GM21529 (cell line): ENCODE data around the gene CES1.
"Not testable (repeated sequence)": the region's sequence is repeated elsewhere in the genome, so short reads cannot be mapped to it uniquely, and the experiment has no call there.

ENCODE experiments used
- ATAC-seq: cut with Tn5 transposase; IDR thresholded peaks from one replicate; pipeline ENCODE4 v1.9.1; 2021; ENCODE audit not compliant: unreplicated experiment

The CES1 gene

DNA sequence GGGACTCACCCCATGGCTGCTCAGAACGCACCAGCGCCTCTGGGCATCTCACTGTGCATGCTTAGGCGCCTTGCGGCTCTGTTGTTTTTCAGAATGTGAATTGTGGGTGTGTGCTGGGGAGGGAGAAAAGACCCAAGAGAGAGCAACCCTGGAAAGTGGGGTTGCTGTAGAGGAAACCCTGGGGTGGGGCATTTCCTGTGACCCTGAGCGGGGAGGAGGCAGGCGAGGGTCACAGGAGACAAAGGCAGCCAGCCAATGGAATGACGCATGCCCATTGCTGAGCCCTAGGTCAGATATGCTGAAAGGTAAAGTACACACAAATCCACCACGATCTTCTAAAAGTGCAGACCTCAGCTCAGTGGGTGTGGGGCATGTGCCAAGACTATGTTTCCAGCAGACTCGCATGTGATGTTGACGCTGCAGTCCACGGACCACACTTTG is 39.9 kb downstream of the CES1 start:
- ATAC-seq = not testable (repeated sequence)

DNA sequence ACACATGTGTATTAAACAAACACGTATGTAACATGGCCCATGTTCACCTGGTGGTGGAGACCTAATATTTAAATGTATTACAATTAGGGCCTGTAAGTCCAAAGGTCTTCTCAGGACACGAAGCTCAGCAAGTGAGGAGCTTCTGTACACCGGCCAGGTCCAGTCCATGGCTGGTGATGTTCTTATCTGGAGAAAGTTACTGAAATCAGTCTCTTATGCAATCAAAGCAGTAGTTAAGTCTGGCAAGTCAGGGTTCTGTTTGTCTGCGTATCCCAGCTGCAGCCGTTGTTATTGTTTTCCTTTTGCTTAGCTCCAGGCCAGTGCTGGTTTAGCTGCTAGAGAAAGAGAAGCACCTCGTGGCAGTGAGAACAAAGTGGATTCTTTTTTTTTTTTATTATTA is 41.4 kb downstream of the CES1 start:
- ATAC-seq = not testable (repeated sequence)

DNA sequence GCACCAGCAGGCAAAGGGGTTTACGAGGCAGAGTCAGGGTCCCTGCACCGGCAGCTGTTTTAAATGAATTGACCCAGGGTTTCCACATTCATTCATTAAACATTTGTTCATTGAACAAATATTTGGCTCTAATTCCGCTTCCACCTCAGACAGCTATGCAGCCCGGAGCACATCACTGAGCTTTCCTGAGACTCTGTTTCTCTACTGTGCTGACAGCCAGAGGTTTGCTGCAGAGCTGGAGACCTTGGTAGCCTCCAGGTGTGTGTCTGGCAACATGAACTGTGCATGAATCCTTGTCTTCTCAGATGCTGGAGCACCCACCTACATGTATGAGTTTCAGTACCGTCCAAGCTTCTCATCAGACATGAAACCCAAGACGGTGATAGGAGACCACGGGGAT is 42.7 kb downstream of the CES1 start:
- not testable (repeated sequence) for ATAC-seq

DNA sequence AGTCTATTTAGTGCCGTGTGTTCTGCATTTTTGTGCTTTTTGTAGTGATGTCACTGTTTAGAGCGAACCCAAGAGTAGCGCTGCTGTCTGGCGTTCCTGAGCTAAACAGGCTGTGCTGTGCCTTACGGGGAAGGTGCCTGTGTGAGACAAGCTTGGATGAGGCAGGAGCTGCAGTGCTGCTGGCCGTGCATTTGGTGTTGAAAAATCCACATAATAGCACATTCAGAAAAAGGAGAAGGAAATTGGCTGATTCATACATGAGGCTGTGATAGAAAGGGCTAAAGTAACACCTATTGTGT is 50.2 kb downstream of the CES1 start:
- not testable (repeated sequence) for ATAC-seq

DNA sequence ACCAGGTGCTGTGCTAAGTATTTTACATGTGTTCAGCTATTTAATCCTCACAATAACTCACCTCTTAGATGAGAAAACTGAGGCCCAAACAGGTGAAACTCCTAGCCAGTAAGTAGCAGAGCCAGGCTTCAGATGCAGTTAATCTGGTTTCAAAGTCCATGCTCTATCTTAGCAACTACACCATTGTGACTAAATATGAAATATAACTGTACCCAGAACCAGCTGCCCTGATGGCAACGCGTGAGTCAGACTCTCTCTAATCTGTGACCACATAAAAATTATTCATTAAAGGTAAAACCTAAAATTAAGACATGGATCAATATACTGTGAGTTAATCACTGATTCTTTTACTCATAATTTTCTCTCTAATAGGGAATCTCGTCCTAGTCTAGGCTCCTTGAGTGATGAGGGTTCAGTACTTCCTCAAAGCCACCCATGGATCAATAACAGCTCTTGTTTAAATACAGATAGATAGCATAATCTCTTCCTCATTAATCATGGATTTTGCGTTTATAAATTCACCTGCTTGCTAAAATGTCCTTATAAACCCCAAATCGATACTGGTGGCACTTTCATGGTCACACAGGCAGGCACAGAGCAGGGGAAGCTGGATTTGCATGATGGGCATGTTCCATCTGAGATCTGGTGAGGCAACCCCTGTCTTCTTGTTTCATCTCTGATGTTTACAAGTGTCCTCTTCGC is 50.7 kb downstream of the CES1 start:
- ATAC-seq = not testable (repeated sequence)

DNA sequence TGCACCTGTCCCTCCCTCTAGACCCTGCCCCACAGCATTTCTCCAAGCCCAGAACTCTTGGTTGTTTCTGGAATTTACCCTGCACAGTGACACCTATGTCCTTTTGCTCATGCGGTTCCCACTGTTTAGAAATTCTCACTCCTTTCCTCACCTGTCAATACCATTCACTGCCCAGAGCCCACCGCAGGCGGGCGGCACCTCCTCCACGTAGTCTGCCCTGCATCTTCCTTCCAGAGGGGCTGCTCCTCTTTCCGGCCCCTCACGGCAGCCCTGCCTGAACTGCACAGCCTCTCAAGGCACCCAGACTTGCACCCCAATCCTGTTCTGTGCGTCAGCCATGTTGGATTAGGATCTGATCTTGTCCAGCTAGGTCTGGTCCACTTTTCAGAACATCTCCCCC is 51.4 kb downstream of the CES1 start:
- not testable (repeated sequence) for ATAC-seq

DNA sequence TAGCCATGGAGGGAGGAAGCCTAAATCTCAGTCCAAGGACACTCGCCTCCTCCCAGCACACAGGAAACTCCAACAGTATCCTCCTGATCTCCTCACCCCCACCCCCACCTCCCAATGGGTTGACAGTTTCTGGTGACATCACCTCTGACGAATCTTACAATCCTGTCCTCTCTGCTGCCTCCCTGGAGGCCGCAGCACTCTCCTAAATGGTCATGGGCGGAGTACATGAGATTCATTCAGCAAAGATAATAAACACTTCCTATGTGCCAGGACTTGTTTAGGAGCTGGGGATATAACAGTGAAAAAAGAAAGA is 52.8 kb downstream of the CES1 start:
- ATAC-seq = not testable (repeated sequence)

DNA sequence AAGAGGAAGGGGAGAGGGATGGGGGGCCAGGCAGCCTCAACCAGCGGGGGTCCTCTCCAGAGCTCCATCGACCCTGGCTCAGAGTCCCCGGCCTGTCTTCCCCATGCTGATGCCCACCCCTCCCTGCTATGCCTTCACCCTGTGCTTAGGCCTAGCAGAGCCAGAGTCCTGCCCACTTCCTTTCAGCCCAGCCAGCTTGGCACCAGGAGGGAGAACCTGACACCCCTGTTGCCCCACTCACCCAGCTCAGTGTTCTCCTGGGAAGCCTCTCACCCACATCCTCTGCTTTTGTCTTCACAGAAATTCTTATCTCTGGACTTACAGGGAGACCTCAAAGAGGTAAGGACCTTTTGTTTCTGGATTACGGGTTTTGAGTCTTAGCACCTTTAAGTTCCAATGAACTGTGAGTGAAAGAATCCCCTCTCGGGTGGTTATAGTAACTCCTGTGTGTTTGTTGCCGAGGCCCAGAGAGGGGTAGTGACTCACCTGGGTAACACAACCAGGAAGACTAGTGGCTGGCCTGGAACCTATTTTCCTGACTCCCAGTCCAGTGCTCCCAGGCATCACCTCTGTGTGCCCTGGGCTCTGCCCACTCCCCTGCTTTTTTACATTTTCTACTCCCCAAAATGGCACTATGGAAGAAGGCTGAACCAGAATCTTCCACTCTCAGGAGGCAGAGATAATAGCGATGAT is 53.3 kb downstream of the CES1 start:
- no peak for ATAC-seq

DNA sequence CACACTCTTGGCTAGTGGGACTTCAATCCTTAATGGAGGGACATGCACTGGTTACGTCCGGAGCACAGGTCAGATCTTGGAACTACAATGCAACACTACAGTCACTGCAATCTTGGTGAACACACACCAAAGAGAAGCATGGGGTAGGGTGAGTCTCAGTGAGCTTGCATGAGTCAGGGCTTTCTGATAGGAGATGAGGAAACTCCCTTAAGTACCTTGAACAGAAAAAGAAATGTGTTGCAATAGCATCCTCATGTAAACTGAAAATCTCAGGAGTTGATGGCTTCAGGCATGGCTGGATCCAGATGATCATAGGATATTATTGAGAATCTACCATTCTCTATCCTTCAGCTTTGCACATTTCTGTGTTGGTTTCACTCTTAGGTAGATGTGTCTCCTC is 54.1 kb downstream of the CES1 start:
- ATAC-seq = no peak

DNA sequence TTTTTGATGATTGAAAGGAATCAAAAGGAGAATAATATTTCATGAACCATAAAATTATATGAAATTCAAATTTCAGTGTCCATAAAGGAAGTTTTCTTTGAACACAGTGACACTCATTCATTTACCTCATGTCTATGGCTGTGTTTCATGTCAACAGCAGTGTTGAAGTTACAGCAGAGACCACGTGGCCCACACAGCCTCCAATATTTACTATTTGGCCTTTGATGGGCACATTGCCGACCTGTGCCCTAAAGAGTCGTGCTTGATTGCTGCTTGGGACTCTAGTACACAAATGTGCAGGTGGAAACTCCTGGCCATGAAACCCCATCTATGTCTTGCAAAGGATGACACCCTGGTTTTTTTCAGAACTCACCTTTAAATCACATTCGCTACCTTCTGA is 57.0 kb downstream of the CES1 start:
- ATAC-seq = no peak

DNA sequence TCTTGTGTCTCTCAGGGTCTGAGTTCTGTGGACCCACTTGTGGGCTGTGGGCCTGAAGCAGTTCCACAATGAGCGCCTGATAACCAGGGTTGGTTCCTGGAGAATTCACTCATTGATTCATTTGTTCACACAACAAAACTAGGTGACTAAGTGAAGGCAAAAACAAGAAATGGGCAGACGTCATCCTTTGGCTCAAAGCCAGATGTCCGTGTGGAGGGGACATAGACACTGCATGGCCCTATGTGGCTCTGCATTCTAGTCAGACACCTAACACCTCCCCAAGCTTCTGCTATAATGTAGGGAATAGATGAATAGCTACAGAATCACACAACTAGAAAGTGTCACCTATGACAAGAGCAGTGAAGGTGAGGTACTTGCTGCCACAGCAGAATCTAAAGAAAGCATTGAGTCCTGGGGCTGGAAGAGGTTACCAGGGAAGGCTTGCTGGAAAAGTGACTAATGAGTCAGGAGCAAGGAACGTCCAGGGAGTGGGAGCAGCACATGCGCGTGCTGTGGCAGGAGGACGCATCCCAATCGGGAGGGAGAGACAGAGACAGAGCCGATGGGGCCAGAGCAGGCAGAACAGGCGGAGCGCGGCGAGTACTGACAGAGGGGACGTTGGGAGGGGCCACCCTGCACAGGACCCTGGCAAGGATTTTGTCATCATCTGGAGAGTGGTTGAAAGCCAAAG is 58.9 kb downstream of the CES1 start:
- ATAC-seq = no peak

DNA sequence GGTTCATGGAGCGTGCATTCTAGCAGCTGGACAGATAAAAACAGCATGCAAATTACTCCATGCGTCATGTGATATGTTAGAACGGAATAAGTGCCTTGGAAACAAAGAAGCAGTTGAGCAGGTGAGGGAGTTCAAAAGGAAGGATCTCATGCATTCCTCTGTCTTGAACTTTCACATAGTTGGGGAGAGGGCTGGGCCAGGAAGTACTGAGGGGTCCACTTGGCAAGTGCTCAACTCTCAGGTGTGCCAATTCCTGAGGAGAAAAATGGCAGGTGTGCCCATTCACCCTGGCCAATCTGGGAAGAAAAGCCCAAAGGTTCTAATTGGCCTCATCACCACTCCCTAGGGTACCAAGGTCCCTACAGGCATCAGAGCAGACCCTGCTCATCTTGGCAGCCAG is 67.7 kb downstream of the CES1 start:
- ATAC-seq = no peak

DNA sequence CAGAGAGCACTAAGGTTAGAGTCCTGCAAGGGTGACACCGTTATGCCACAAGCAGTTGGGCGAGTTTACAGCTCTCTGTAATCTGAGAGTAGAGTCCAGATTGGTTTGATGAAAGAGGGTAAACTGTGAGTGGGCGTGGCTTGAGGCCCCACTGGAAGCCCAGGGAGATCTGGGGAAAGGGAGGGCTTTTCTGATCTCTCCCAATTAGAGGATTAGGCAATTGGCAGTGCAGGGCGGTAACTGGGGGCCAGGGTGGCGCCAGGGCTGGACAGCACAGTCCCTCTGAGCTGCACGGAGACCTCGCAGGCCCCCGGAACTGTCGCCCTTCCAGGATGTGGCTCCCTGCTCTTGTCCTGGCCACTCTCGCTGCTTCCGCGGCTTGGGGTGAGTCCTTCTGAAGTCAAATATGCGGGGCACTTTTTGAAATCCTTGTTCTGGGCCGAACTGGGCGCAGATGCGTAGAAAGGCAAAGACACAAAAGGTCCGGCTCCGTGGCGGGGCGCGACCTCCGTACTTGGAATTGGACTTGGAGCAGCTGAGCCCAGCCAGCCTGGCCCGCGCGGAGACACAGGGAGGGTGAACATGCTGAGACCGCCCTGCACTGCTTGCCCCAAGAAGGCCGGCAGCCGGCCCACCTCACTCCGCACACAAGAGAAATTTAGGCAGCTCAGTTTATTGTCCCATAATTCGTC is 72.4 kb downstream of the CES1 start:
- no peak for ATAC-seq

DNA sequence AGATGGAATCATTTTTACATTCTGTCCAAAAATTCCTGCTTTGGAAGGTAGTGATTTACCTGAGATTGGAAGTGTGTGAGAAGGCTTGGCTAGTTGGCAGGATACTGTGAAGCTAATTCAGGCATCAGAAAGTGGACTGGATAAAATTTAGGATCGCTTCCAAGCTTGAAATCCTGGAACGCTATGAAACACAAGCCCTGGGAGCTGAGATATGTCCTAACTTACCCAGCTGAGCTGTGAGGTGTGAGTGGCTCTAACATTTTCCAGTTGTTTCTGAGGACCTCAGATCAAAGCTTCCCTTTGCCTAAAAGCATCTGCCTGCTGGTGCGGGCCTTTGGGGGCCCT is 73.0 kb downstream of the CES1 start:
- ATAC-seq = not testable (repeated sequence)

DNA sequence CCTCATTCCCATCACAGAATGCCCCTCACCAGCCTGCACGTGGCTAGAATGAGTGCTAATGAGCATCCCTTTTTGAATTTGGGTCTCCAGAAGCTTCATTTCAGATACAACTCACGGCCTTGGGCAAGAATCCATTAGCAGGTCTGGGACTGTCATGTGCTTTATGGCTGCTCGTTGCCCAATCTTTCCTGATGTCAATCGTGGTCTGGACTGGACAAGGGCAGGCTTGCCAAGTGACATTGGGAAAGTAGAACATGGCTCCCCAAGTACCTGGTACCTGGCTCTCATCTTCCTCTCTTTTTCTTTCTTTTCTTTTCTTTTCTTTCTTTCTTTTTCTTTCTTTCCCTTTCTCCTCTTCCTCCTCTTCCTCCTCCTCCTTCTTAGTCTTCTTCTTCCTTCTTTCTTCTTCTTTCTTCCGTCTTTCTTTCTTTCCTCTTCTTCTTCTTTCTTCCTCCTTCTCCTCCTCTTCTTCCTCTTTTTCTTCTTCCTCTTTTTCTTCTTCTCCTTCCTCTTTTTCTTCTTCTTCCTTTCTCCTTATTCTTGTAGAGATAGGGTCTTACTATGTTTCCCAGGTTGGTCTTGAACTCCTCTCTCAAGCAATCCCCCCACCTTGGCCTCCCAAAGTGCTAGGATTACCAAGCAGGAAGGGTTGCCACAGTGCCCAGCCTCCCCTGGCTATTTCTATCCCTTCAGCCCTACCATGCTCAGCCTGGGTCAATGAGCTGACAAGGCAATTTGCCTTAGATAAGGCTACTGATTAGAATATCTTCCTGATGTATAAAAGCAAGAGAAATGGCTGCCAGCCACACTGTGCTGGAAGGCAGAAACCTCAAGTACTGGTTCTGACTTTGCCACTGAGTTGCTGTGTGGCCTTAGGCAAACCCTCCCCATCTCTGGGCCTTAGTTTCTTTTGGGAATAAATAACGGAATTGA is 75.0 kb downstream of the CES1 start:
- ATAC-seq = not testable (repeated sequence)

DNA sequence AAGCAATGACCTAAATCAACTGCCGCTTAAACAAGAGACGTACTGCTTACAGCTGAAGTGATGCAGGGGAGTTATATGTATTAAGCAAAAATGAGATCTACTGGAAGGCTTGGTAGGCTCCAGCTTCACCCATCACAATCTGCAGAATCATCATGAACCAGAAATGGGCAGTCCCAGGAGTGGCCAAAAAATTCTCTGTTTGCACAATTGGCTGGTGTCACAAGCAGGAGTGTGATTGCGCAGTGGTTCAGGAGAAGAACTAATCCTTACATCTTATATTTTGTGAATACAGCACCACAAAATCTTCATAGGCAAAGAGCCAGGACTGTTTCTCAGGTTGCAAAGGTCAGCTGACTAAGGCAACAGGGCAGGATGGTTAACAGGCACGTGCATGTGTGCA is 75.9 kb downstream of the CES1 start:
- no peak for ATAC-seq

DNA sequence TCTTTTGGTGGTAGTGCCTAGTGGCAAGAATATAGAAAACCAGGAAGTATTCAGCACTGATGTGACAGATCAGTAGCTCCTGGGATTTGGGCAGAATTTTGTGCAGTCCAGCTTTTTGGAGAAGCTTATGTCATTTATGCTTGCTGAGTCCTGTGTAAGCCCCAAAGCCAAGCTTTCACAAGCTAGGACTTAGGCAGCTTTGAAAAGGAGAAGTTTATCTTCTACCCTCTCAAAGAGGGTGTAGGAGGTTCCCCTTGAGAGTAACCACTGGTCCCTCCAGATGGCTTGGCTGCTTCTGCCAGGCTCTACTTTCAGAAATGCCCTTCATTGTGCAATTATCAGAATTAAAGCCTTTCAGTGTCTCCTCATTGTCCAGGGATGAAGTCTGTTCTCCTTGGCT is 78.8 kb downstream of the CES1 start:
- no peak for ATAC-seq

DNA sequence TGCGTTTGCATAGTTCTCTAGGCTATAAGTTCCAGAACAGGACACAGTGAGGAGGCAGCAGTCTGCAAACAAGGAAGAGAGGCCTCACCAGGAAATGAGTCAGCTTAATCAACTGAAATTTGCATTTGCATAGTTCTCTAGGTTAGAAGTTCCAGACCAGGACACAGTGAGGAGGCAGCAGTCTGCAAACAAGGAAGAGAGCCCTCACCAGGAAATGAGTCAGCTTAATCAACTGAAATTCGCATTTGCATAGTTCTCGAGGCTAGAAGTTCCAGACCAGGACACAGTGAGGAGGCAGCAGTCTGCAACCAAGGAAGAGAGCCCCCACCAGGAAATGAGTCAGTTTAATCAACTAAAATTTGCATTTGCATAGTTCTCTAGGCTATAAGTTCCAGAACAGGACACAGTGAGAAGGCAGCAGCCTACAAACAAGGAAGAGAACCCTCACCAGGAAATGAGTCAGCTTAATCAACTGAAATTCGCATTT is 79.7 kb downstream of the CES1 start:
- not testable (repeated sequence) for ATAC-seq
